Measurements from ENCODE around the gene GGNBP2.
"Not testable (repeated sequence)": the region's sequence is repeated elsewhere in the genome, so short reads cannot be mapped to it uniquely, and the experiment has no call there.

Gene GGNBP2

GRCh38 chr17:36503456-36504155, 41.1 kb upstream of the GGNBP2 start:
- H3K4me1 ChIP-seq (ENCODE audit: control insufficient read depth, insufficient read depth, low read length) = no peaks in the 10 kb centered on the region
- no peak overlapping the region for H3K4me3 ChIP-seq (ENCODE audit: insufficient read depth, low read depth, low read length)
- H3K27me3 ChIP-seq (ENCODE audit: control insufficient read depth, insufficient read depth, low read length, poor library complexity, severe bottlenecking) = no peaks in the 10 kb centered on the region
- peaks cover 42% of the 10 kb centered on the region for H3K36me3 ChIP-seq (ENCODE audit: control insufficient read depth, insufficient read depth, low read length)
- H3K9me3 ChIP-seq (ENCODE audit: control insufficient read depth, low read length) = no peaks in the 10 kb centered on the region
- WGBS, 2 experiments = 94 to 95% methylated on average over 7 of the region's 7 CpGs
- no peak overlapping the region for H3K27ac ChIP-seq (ENCODE audit: insufficient read depth, low read depth, low read length, poor library complexity, severe bottlenecking)

- H3K4me3 ChIP-seq (ENCODE audit: insufficient read depth, low read depth, low read length) = no peak overlapping the region
- H3K4me1 ChIP-seq (ENCODE audit: control insufficient read depth, insufficient read depth, low read length) = no peaks in the 10 kb centered on the region
- H3K9me3 ChIP-seq (ENCODE audit: control insufficient read depth, low read length) = no peaks in the 10 kb centered on the region
- H3K36me3 ChIP-seq (ENCODE audit: control insufficient read depth, insufficient read depth, low read length) = peaks cover 42% of the 10 kb centered on the region
- no peak overlapping the region for H3K27ac ChIP-seq (ENCODE audit: insufficient read depth, low read depth, low read length, poor library complexity, severe bottlenecking)
- WGBS, 2 experiments = 95 to 97% methylated on average over 5 of the region's 5 CpGs
- no peaks in the 10 kb centered on the region for H3K27me3 ChIP-seq (ENCODE audit: control insufficient read depth, insufficient read depth, low read length, poor library complexity, severe bottlenecking)
These were observed 40.6 kb upstream of the GGNBP2 start for GRCh38 chr17:36504156-36504545.

GRCh38 chr17:36505171-36505570, 39.5 kb upstream of the GGNBP2 start:
- WGBS, 2 experiments = 95 to 96% methylated on average over 8 of the region's 8 CpGs
- Histone ChIP-seq H3K36me3 (ENCODE audit: control insufficient read depth, insufficient read depth, low read length) (peaks cover 43% of the 10 kb centered on the region), H3K4me3 (ENCODE audit: insufficient read depth, low read depth, low read length) (no peak overlapping the region)

GRCh38 chr17:36506249-36506826, 38.4 kb upstream of the GGNBP2 start:
- WGBS, 2 experiments = 85 to 88% methylated on average over 6 of the region's 6 CpGs
- no peaks in the 10 kb centered on the region for H3K4me1 ChIP-seq (ENCODE audit: control insufficient read depth, insufficient read depth, low read length)
- H3K27me3 ChIP-seq (ENCODE audit: control insufficient read depth, insufficient read depth, low read length, poor library complexity, severe bottlenecking) = no peaks in the 10 kb centered on the region
- no peak overlapping the region for H3K27ac ChIP-seq (ENCODE audit: insufficient read depth, low read depth, low read length, poor library complexity, severe bottlenecking)
- no peaks in the 10 kb centered on the region for H3K9me3 ChIP-seq (ENCODE audit: control insufficient read depth, low read length)
- H3K4me3 ChIP-seq (ENCODE audit: insufficient read depth, low read depth, low read length) = no peak overlapping the region
- peaks cover 43% of the 10 kb centered on the region for H3K36me3 ChIP-seq (ENCODE audit: control insufficient read depth, insufficient read depth, low read length)

More at GRCh38 chr17:36505171-36505570, 39.5 kb upstream of the GGNBP2 start:
- Histone ChIP-seq H3K27me3 (ENCODE audit: control insufficient read depth, insufficient read depth, low read length, poor library complexity, severe bottlenecking) (no peaks in the 10 kb centered on the region), H3K27ac (ENCODE audit: insufficient read depth, low read depth, low read length, poor library complexity, severe bottlenecking) (no peak overlapping the region), H3K4me1 (ENCODE audit: control insufficient read depth, insufficient read depth, low read length) (no peaks in the 10 kb centered on the region), H3K9me3 (ENCODE audit: control insufficient read depth, low read length) (no peaks in the 10 kb centered on the region)

GRCh38 chr17:36506831-36507230, 37.9 kb upstream of the GGNBP2 start:
- Histone ChIP-seq H3K27ac (ENCODE audit: insufficient read depth, low read depth, low read length, poor library complexity, severe bottlenecking) (no peak overlapping the region), H3K36me3 (ENCODE audit: control insufficient read depth, insufficient read depth, low read length) (peaks cover 43% of the 10 kb centered on the region), H3K4me3 (ENCODE audit: insufficient read depth, low read depth, low read length) (no peak overlapping the region), H3K27me3 (ENCODE audit: control insufficient read depth, insufficient read depth, low read length, poor library complexity, severe bottlenecking) (no peaks in the 10 kb centered on the region), H3K4me1 (ENCODE audit: control insufficient read depth, insufficient read depth, low read length) (no peaks in the 10 kb centered on the region), H3K9me3 (ENCODE audit: control insufficient read depth, low read length) (no peaks in the 10 kb centered on the region)
- 94 to 95% methylated on average over 11 of the region's 11 CpGs for WGBS, 2 experiments

- 94 to 99% methylated on average over 2 to 6 of the region's 6 CpGs for WGBS, 2 experiments
- H3K27me3 ChIP-seq (ENCODE audit: control insufficient read depth, insufficient read depth, low read length, poor library complexity, severe bottlenecking) = no peaks in the 10 kb centered on the region
- H3K4me3 ChIP-seq (ENCODE audit: insufficient read depth, low read depth, low read length) = no peak overlapping the region
- no peaks in the 10 kb centered on the region for H3K4me1 ChIP-seq (ENCODE audit: control insufficient read depth, insufficient read depth, low read length)
- no peaks in the 10 kb centered on the region for H3K9me3 ChIP-seq (ENCODE audit: control insufficient read depth, low read length)
- peaks cover 43% of the 10 kb centered on the region for H3K36me3 ChIP-seq (ENCODE audit: control insufficient read depth, insufficient read depth, low read length)
- H3K27ac ChIP-seq (ENCODE audit: insufficient read depth, low read depth, low read length, poor library complexity, severe bottlenecking) = no peak overlapping the region
These were observed 37.5 kb upstream of the GGNBP2 start for GRCh38 chr17:36507266-36507665.

GRCh38 chr17:36508439-36508838, 36.3 kb upstream of the GGNBP2 start:
- H3K4me1 ChIP-seq (ENCODE audit: control insufficient read depth, insufficient read depth, low read length); H3K9me3 ChIP-seq (ENCODE audit: control insufficient read depth, low read length); H3K27me3 ChIP-seq (ENCODE audit: control insufficient read depth, insufficient read depth, low read length, poor library complexity, severe bottlenecking); H3K27ac ChIP-seq (ENCODE audit: insufficient read depth, low read depth, low read length, poor library complexity, severe bottlenecking); H3K4me3 ChIP-seq (ENCODE audit: insufficient read depth, low read depth, low read length): not testable (repeated sequence)
- 93 to 98% methylated on average over 2 of the region's 2 CpGs for WGBS, 2 experiments
- H3K36me3 ChIP-seq (ENCODE audit: control insufficient read depth, insufficient read depth, low read length) = peaks cover 39% of the 10 kb centered on the region

- H3K4me3 ChIP-seq (ENCODE audit: insufficient read depth, low read depth, low read length) = no peak overlapping the region
- H3K27me3 ChIP-seq (ENCODE audit: control insufficient read depth, insufficient read depth, low read length, poor library complexity, severe bottlenecking) = no peaks in the 10 kb centered on the region
- WGBS, 2 experiments = 95 to 96% methylated on average over 9 of the region's 9 CpGs
- peaks cover 31% of the 10 kb centered on the region for H3K36me3 ChIP-seq (ENCODE audit: control insufficient read depth, insufficient read depth, low read length)
- no peaks in the 10 kb centered on the region for H3K4me1 ChIP-seq (ENCODE audit: control insufficient read depth, insufficient read depth, low read length)
- no peak overlapping the region for H3K27ac ChIP-seq (ENCODE audit: insufficient read depth, low read depth, low read length, poor library complexity, severe bottlenecking)
- no peaks in the 10 kb centered on the region for H3K9me3 ChIP-seq (ENCODE audit: control insufficient read depth, low read length)
These were observed 35.3 kb upstream of the GGNBP2 start for GRCh38 chr17:36509272-36509985.

- Histone ChIP-seq H3K36me3 (ENCODE audit: control insufficient read depth, insufficient read depth, low read length) (peaks cover 28% of the 10 kb centered on the region), H3K4me1 (ENCODE audit: control insufficient read depth, insufficient read depth, low read length) (no peaks in the 10 kb centered on the region), H3K9me3 (ENCODE audit: control insufficient read depth, low read length) (no peaks in the 10 kb centered on the region), H3K4me3 (ENCODE audit: insufficient read depth, low read depth, low read length) (no peak overlapping the region), H3K27ac (ENCODE audit: insufficient read depth, low read depth, low read length, poor library complexity, severe bottlenecking) (no peak overlapping the region), H3K27me3 (ENCODE audit: control insufficient read depth, insufficient read depth, low read length, poor library complexity, severe bottlenecking) (no peaks in the 10 kb centered on the region)
- 91% methylated on average over 14 of the region's 14 CpGs for WGBS, 2 experiments
These were observed 34.1 kb upstream of the GGNBP2 start for GRCh38 chr17:36510636-36511035.

GRCh38 chr17:36511216-36511615, 33.5 kb upstream of the GGNBP2 start:
- H3K27me3 ChIP-seq (ENCODE audit: control insufficient read depth, insufficient read depth, low read length, poor library complexity, severe bottlenecking) = no peaks in the 10 kb centered on the region
- WGBS, 2 experiments = 95 to 100% methylated on average over 6 of the region's 6 CpGs
- no peaks in the 10 kb centered on the region for H3K9me3 ChIP-seq (ENCODE audit: control insufficient read depth, low read length)
- no peaks in the 10 kb centered on the region for H3K4me1 ChIP-seq (ENCODE audit: control insufficient read depth, insufficient read depth, low read length)
- no peak overlapping the region for H3K27ac ChIP-seq (ENCODE audit: insufficient read depth, low read depth, low read length, poor library complexity, severe bottlenecking)
- peaks cover 28% of the 10 kb centered on the region for H3K36me3 ChIP-seq (ENCODE audit: control insufficient read depth, insufficient read depth, low read length)
- H3K4me3 ChIP-seq (ENCODE audit: insufficient read depth, low read depth, low read length) = no peak overlapping the region
